HEK293 (cell line): ENCODE measurements around the gene DCAF8.

ENCODE experiments used
- CTCF ChIA-PET: fragments of 350-600 bp; formaldehyde crosslinking; extraction: SDS; loops from one replicate; lab custom pipeline; 2021; ENCODE audit warnings: antibody characterized with exemption; lab: Yijun Ruan, JAX
- POLR2A ChIA-PET: fragments of 300-600 bp; formaldehyde crosslinking; extraction: SDS; loops from one replicate; lab custom pipeline; 2020; ENCODE audit warnings: antibody characterized with exemption, inconsistent platforms; lab: Yijun Ruan, JAX
- H3K27ac ChIP-seq: fragments of 200-500 bp; sonication (Bioruptor generic); 2 replicates; pipeline ENCODE4 v1.5.1; 2014; ENCODE audit warnings: low read depth, low read length, control low read depth, inconsistent platforms; ENCODE audit errors: extremely low read depth
- H3K36me3 ChIP-seq, 2 experiments: fragments of 200-500 bp in 1 of 2; sonication (Bioruptor generic) in 1 of 2; 1 replicate in 1 of 2; 2 replicates in 1 of 2; pipeline ENCODE4 v1.5.1; 2014 to 2017; ENCODE audit warnings: inconsistent platforms in 2 of 2, low read length in 2 of 2; ENCODE audit not compliant: control insufficient read depth in 2 of 2, insufficient read depth in 1 of 2
- H3K4me1 ChIP-seq: fragments of 200-500 bp; sonication (Bioruptor generic); 2 replicates; pipeline ENCODE4 v1.5.1; 2014; ENCODE audit warnings: mild to moderate bottlenecking, low read length, inconsistent platforms; ENCODE audit not compliant: control insufficient read depth, insufficient read depth
- H3K4me3 ChIP-seq: 2 replicates; pipeline ENCODE4 v1.5.1; 2011; ENCODE audit warnings: low read depth, mild to moderate bottlenecking, control low read depth, low read length, moderate library complexity
- H3K9me3 ChIP-seq: fragments of 200-500 bp; sonication (Bioruptor generic); 2 replicates; pipeline ENCODE4 v1.5.1; 2014; ENCODE audit warnings: low read depth, low read length, inconsistent platforms; ENCODE audit not compliant: control insufficient read depth, insufficient read depth
- EGR2 ChIP-seq: fragments of 450-650 bp; formaldehyde crosslinking; IDR thresholded peaks from 2 replicates; pipeline ENCODE4 v1.5.1; 2016; ENCODE audit warnings: low read depth, missing biosample characterization, missing genetic modification characterization
- ELK4 ChIP-seq: IDR thresholded peaks from 2 replicates; pipeline ENCODE4 v1.6.1; 2011; ENCODE audit warnings: mild to moderate bottlenecking, low read depth, low read length, borderline replicate concordance
- GLI2 ChIP-seq: fragments of 450-650 bp; formaldehyde crosslinking; IDR thresholded peaks from 2 replicates; pipeline ENCODE4; 2017; ENCODE audit warnings: missing biosample characterization, missing genetic modification characterization, low read depth, borderline replicate concordance
- PATZ1 ChIP-seq: fragments of 450-650 bp; formaldehyde crosslinking; IDR thresholded peaks from 2 replicates; pipeline ENCODE4 v1.5.1; 2016; ENCODE audit warnings: missing biosample characterization, missing genetic modification characterization
- PRDM1 ChIP-seq: fragments of 450-650 bp; formaldehyde crosslinking; IDR thresholded peaks from 2 replicates; pipeline ENCODE4; 2016; ENCODE audit warnings: missing biosample characterization, missing genetic modification characterization
- TSHZ1 ChIP-seq: fragments of 450-650 bp; formaldehyde crosslinking; IDR thresholded peaks from 2 replicates; pipeline ENCODE4 v1.5.1; 2016; ENCODE audit warnings: missing biosample characterization, missing genetic modification characterization, borderline replicate concordance
- ZBTB17 ChIP-seq: fragments of 450-650 bp; formaldehyde crosslinking; IDR thresholded peaks from 2 replicates; pipeline ENCODE4 v1.5.1; 2016; ENCODE audit warnings: missing biosample characterization, missing genetic modification characterization
- ZBTB48 ChIP-seq: fragments of 450-650 bp; formaldehyde crosslinking; IDR thresholded peaks from 2 replicates; pipeline ENCODE4 v1.5.1; 2016; ENCODE audit warnings: missing biosample characterization, missing genetic modification characterization
- ZFHX2 ChIP-seq: fragments of 450-650 bp; formaldehyde crosslinking; conservative IDR thresholded peaks from 2 replicates; pipeline ENCODE4 v1.5.1; 2016; ENCODE audit warnings: missing biosample characterization, missing genetic modification characterization
- ZNF10 ChIP-seq: fragments of 450-650 bp; formaldehyde crosslinking; IDR thresholded peaks from 2 replicates; pipeline ENCODE4 v1.5.1; 2017; ENCODE audit warnings: missing biosample characterization, missing genetic modification characterization
- ZNF16 ChIP-seq: fragments of 450-650 bp; formaldehyde crosslinking; IDR thresholded peaks from 2 replicates; pipeline ENCODE4 v1.5.1; 2016; ENCODE audit warnings: low read depth, missing biosample characterization, missing genetic modification characterization
- ZNF202 ChIP-seq: fragments of 450-650 bp; formaldehyde crosslinking; IDR thresholded peaks from 2 replicates; pipeline ENCODE4 v1.5.1; 2016; ENCODE audit warnings: missing biosample characterization, missing genetic modification characterization, borderline replicate concordance
- ZNF341 ChIP-seq: fragments of 450-650 bp; formaldehyde crosslinking; IDR thresholded peaks from 2 replicates; pipeline ENCODE4; 2016; ENCODE audit warnings: low read depth, missing biosample characterization, missing genetic modification characterization
- ZNF473 ChIP-seq: fragments of 450-650 bp; formaldehyde crosslinking; IDR thresholded peaks from 2 replicates; pipeline ENCODE4 v1.5.1; 2017; ENCODE audit warnings: missing biosample characterization, missing genetic modification characterization
- ZNF654 ChIP-seq: fragments of 450-650 bp; formaldehyde crosslinking; IDR thresholded peaks from 2 replicates; pipeline ENCODE4 v1.5.1; 2016; ENCODE audit warnings: low read depth, missing biosample characterization, missing genetic modification characterization
- ZNF664 ChIP-seq: fragments of 450-650 bp; formaldehyde crosslinking; IDR thresholded peaks from 2 replicates; pipeline ENCODE4 v1.5.1; 2016; ENCODE audit warnings: missing biosample characterization, missing genetic modification characterization
- ZNF692 ChIP-seq: fragments of 450-650 bp; formaldehyde crosslinking; IDR thresholded peaks from 2 replicates; pipeline ENCODE4 v1.5.1; 2016; ENCODE audit warnings: missing biosample characterization, missing genetic modification characterization
- ZNF791 ChIP-seq: fragments of 450-650 bp; formaldehyde crosslinking; IDR thresholded peaks from 2 replicates; pipeline ENCODE4 v1.5.1; 2016; ENCODE audit warnings: missing biosample characterization, missing genetic modification characterization

The DCAF8 gene

GRCh38 chr1:160210561-160210960 lies 51.8 kb downstream of the DCAF8 start:
- TF ChIP-seq PATZ1 (tag by site-specific recombination) (no peak), ZNF341 (no peak), ZBTB17 (tag by site-specific recombination) (no peak), ZNF16 (tag by site-specific recombination) (no peak), ZNF473 (tag by site-specific recombination) (no peak), ZNF202 (tag by site-specific recombination) (no peak), ZNF654 (tag by site-specific recombination) (no peak), PRDM1 (tag by site-specific recombination) (no peak), ZNF664 (no peak), ZNF791 (tag by site-specific recombination) (no peak)
- TF ChIP-seq, all 188 proteins: peak for 0
- Histone ChIP-seq H3K4me3 (no peak overlapping the region), H3K36me3 (peaks cover 3 to 91% of the 10 kb centered on the region in 2 experiments), H3K9me3 (no peaks in the 10 kb centered on the region), H3K27ac (no peak overlapping the region), H3K4me1 (0 out of 2 replicates have a peak, but pooled peaks cover 2% of the 10 kb centered on the region)
- CTCF ChIA-PET: interaction anchor here (0.6 to 1.3 kb wide), 5 partner anchors 9 to 744 kb away, joined by 3 to 7 read pairs (median 4); partner anchors contain the start of gene ITLN2
- POLR2A ChIA-PET: interaction anchor here (1.3 kb wide), 1 partner anchor 9 kb away, joined by 3 read pairs; no protein-coding TSS in a partner anchor

GRCh38 chr1:160209321-160210046 lies 52.9 kb downstream of the DCAF8 start:
- POLR2A ChIA-PET: no interaction called here

More at GRCh38 chr1:160209321-160210046, 52.9 kb downstream of the DCAF8 start:
- no peak overlapping the region for H3K27ac ChIP-seq
- no peaks in the 10 kb centered on the region for H3K9me3 ChIP-seq
- TF ChIP-seq TSHZ1 (tag by site-specific recombination) (no peak), ZNF692 (tag by site-specific recombination) (no peak), ZNF10 (tag by site-specific recombination) (no peak), GLI2 (tag by site-specific recombination) (no peak), ELK4 (no peak), ZFHX2 (tag by site-specific recombination) (peak; percentile 92), ZBTB48 (tag by site-specific recombination) (no peak), EGR2 (tag by site-specific recombination) (peak; percentile 92)
- H3K36me3 ChIP-seq: peaks cover 0 to 81% of the 10 kb centered on the region in 2 experiments
- H3K4me1 ChIP-seq: 0 out of 2 replicates have a peak, but pooled peaks cover 2% of the 10 kb centered on the region
- CTCF ChIA-PET: interaction anchor here (0.7 to 3.8 kb wide), 7 partner anchors 10 to 193 kb away, joined by 3 to 15 read pairs (median 5); no protein-coding TSS in a partner anchor
- H3K4me3 ChIP-seq: no peak overlapping the region
